HepG2 (cell line): ENCODE data around the gene LCN2. TPM values are rescaled to one million over a fixed set of nuclear protein-coding genes. Genes with fewer than 3 reads are reported as not detected.

Source experiments
- AHDC1 ChIP-seq: sonication (generic); formaldehyde crosslinking; IDR thresholded peaks from 2 replicates; pipeline ENCODE4 v1.5.1; 2020; ENCODE audit warnings: mild to moderate bottlenecking, missing genetic modification reagents, borderline replicate concordance
- ARHGAP35 ChIP-seq: sonication (generic); formaldehyde crosslinking; IDR thresholded peaks from 2 replicates; pipeline ENCODE4 v1.9.0; 2022; ENCODE audit warnings: mild to moderate bottlenecking, inconsistent platforms, moderate library complexity, missing genetic modification reagents, borderline replicate concordance
- MAZ ChIP-seq, 2 experiments: sonication (generic) in 1 of 2; formaldehyde crosslinking in 1 of 2; IDR thresholded peaks; 2 replicates each; pipeline versions ENCODE4 v1.5.0 to v1.6.1; 2012 to 2020; ENCODE audit warnings: low read depth in 2 of 2, mild to moderate bottlenecking in 2 of 2, borderline replicate concordance in 1 of 2, improper control_type of control experiment in 1 of 2, low read length in 1 of 2, missing genetic modification reagents in 1 of 2, moderate library complexity in 1 of 2
- MYNN ChIP-seq: sonication (generic); formaldehyde crosslinking; IDR thresholded peaks from 2 replicates; pipeline ENCODE4 v1.4.0; 2020; ENCODE audit warnings: mild to moderate bottlenecking, low read depth, missing genetic modification reagents
- MZF1 ChIP-seq: sonication (generic); formaldehyde crosslinking; IDR thresholded peaks from 2 replicates; pipeline ENCODE4 v1.8.1; 2023; ENCODE audit warnings: mild to moderate bottlenecking, missing genetic modification reagents, borderline replicate concordance
- NKX3-1 ChIP-seq: sonication (generic); formaldehyde crosslinking; IDR thresholded peaks from 2 replicates; pipeline ENCODE4 v1.5.0; 2020; ENCODE audit warnings: missing genetic modification reagents
- SP1 ChIP-seq, 2 experiments: fragments of 450-650 bp in 1 of 2; sonication (generic) in 1 of 2; formaldehyde crosslinking in 1 of 2; IDR thresholded peaks; 2 replicates each; pipeline versions ENCODE4 v1.4.0 to v1.6.1; 2016 to 2020; ENCODE audit warnings: missing genetic modification reagents in 1 of 2
- ZBTB42 ChIP-seq: sonication (generic); formaldehyde crosslinking; IDR thresholded peaks from 2 replicates; pipeline ENCODE4 v1.5.0; 2020; ENCODE audit warnings: mild to moderate bottlenecking, missing genetic modification reagents
- ZNF256 ChIP-seq: sonication (generic); formaldehyde crosslinking; conservative IDR thresholded peaks from 2 replicates; pipeline ENCODE4 v1.4.0; 2020; ENCODE audit warnings: missing genetic modification reagents
- ZNF335 ChIP-seq: sonication (generic); formaldehyde crosslinking; IDR thresholded peaks from 2 replicates; pipeline ENCODE4 v1.4.0; 2020; ENCODE audit warnings: missing genetic modification reagents
- ZNF460 ChIP-seq: sonication (generic); formaldehyde crosslinking; IDR thresholded peaks from 2 replicates; pipeline ENCODE4 v1.5.1; 2020; ENCODE audit warnings: missing genetic modification reagents, mild to moderate bottlenecking, borderline replicate concordance
- ZNF557 ChIP-seq: sonication (generic); formaldehyde crosslinking; IDR thresholded peaks from 2 replicates; pipeline ENCODE4 v1.4.0; 2020; ENCODE audit warnings: missing genetic modification reagents
- ZNF589 ChIP-seq: sonication (generic); formaldehyde crosslinking; conservative IDR thresholded peaks from 2 replicates; pipeline ENCODE4 v1.8.0; 2022; ENCODE audit warnings: mild to moderate bottlenecking, moderate library complexity, missing genetic modification reagents
- ZNF768 ChIP-seq: sonication (generic); formaldehyde crosslinking; IDR thresholded peaks from 2 replicates; pipeline ENCODE4 v1.4.0; 2020; ENCODE audit warnings: missing genetic modification reagents
- ZNF800 ChIP-seq: sonication (generic); formaldehyde crosslinking; IDR thresholded peaks from 2 replicates; pipeline ENCODE4 v1.4.0; 2020; ENCODE audit warnings: missing genetic modification reagents
- ZNF883 ChIP-seq: sonication (generic); formaldehyde crosslinking; IDR thresholded peaks from 2 replicates; pipeline ENCODE4 v1.5.1; 2020; ENCODE audit warnings: mild to moderate bottlenecking, missing genetic modification reagents; ENCODE audit errors: not compliant biosample characterization
- ZXDC ChIP-seq: sonication (generic); formaldehyde crosslinking; IDR thresholded peaks from 2 replicates; pipeline ENCODE4 v1.5.0; 2020; ENCODE audit warnings: mild to moderate bottlenecking, missing genetic modification reagents
- polyA plus RNA-seq, 8 experiments: library from polyadenylated mRNA; depleted of rRNA in 3 of 8; stranded (reverse) in 7 of 8; unstranded in 1 of 8; fragments of >200 nt; fragmentation: Illumina TruSeq in 4 of 8; extraction: Trizol in 4 of 8; gene quantifications; 2 replicates each; pipeline versions ENCODE4 v1.2.1 to v1.2.3, GENCODE V29; 2011 to 2016; ENCODE audit warnings: low read depth in 4 of 8, missing spikeins in 1 of 8, mixed read lengths in 1 of 8; ENCODE audit not compliant: insufficient read depth in 1 of 8
- total RNA-seq, 5 experiments: library from RNA; depleted of rRNA; stranded (reverse); fragments of >200 nt; fragmentation: Illumina TruSeq; extraction: Trizol; gene quantifications; 2 replicates each; pipeline ENCODE4 v1.2.3, GENCODE V29; 2016; ENCODE audit warnings: low read depth in 1 of 5

LCN2 gene
- total and polyA plus RNA-seq, 2 of the 13 experiments (the other 11 are each of a cell fraction or from before 2014, with no cell fraction given) = 0.38 to 1.4 TPM

- TF ChIP-seq ZBTB42 (CRISPR knock-in tag) = no peak
- TF ChIP-seq ZNF460 = no peak; the same call in 1 of the 2 replicates
- TF ChIP-seq ZNF589 (CRISPR knock-in tag) = no peak
- TF ChIP-seq AHDC1 (CRISPR knock-in tag) = no peak
- TF ChIP-seq ZXDC (CRISPR knock-in tag) = no peak
- TF ChIP-seq NKX3-1 (CRISPR knock-in tag) = no peak
- TF ChIP-seq ARHGAP35 (CRISPR knock-in tag) = no peak
- TF ChIP-seq MZF1 (CRISPR knock-in tag) = no peak
- TF ChIP-seq ZNF768 (CRISPR knock-in tag) = peak; percentile 38; the same call in 1 of the 2 replicates
- TF ChIP-seq SP1 (IDR thresholded peaks at IDR 0.05) = no peak
- TF ChIP-seq SP1 (CRISPR knock-in tag; IDR thresholded peaks at IDR 0.05) = peak; percentile 47; the same call in 1 of the 2 replicates
- TF ChIP-seq ZNF335 = 0 out of 2 replicates have a peak, but pooled peaks have one; percentile 19
- no peak for TF ChIP-seq MAZ (IDR thresholded peaks at IDR 0.05; ENCODE audit: borderline replicate concordance, low read depth, low read length)
- TF ChIP-seq MAZ (CRISPR knock-in tag; IDR thresholded peaks at IDR 0.05; ENCODE audit: low read depth) = 0 out of 2 replicates have a peak, but pooled peaks have one; percentile 60
- TF ChIP-seq MYNN (CRISPR knock-in tag) = no peak
- no peak for TF ChIP-seq ZNF557 (CRISPR knock-in tag)
- TF ChIP-seq ZNF256 (CRISPR knock-in tag) = no peak
- 0 out of 2 replicates have a peak, but pooled peaks have one; percentile 29 for TF ChIP-seq ZNF800
- TF ChIP-seq ZNF883 (CRISPR knock-in tag) = peak; percentile 72
Observed at GRCh38 chr9:128117613-128118471, 31.4 kb upstream of the LCN2 start (continued).
